Spleen (tissue), 11 donors: Measurements from ENCODE around the gene TEX261. TPM values are rescaled to one million over a fixed set of nuclear protein-coding genes. Genes with fewer than 3 reads are reported as not detected.
A peak's percentile ranks its signal among the peaks of the same experiment; 100 is the strongest.

ENCODE experiments used
- DNase-seq: peaks from one replicate; pipeline ENCODE4 v3.0.0-alpha.2; 2020
- H3K27ac ChIP-seq, 8 donors: fragments of 200-600 bp; sonication (generic) in 7 of 8; 1 replicate in 4 of 8; 2 replicates in 4 of 8; pipeline versions ENCODE4 v1.5.0 to v1.8.0; 2016 to 2021; ENCODE audit warnings: inconsistent platforms in 4 of 8, mild to moderate bottlenecking in 4 of 8, moderate library complexity in 1 of 8
- H3K27me3 ChIP-seq, 7 donors: fragments of 200-600 bp; sonication (generic) in 6 of 7; replicated peaks in 1 of 7; 1 replicate in 4 of 7; 2 replicates in 3 of 7; pipeline versions ENCODE4 v1.5.0 to v1.8.0; 2016 to 2021; ENCODE audit warnings: inconsistent platforms in 3 of 7, mild to moderate bottlenecking in 1 of 7
- H3K36me3 ChIP-seq, 6 donors: fragments of 200-600 bp; sonication (generic) in 5 of 6; 1 replicate in 4 of 6; 2 replicates in 2 of 6; pipeline versions ENCODE4 v1.5.0 to v1.8.0; 2016 to 2021; ENCODE audit warnings: inconsistent platforms in 2 of 6
- H3K4me1 ChIP-seq, 6 donors: fragments of 200-600 bp; sonication (generic) in 5 of 6; 1 replicate in 3 of 6; 2 replicates in 3 of 6; pipeline versions ENCODE4 v1.5.0 to v1.8.0; 2016 to 2021; ENCODE audit warnings: inconsistent platforms in 3 of 6
- H3K4me3 ChIP-seq, 8 donors: fragments of 200-600 bp; sonication (generic) in 7 of 8; 1 replicate in 4 of 8; 2 replicates in 4 of 8; pipeline versions ENCODE4 v1.5.0 to v1.8.0; 2016 to 2021; ENCODE audit warnings: inconsistent platforms in 4 of 8, mild to moderate bottlenecking in 4 of 8, moderate library complexity in 2 of 8
- H3K9me3 ChIP-seq, 8 donors: fragments of 200-600 bp; sonication (generic) in 7 of 8; 1 replicate in 4 of 8; 2 replicates in 4 of 8; pipeline versions ENCODE4 v1.5.0 to v1.8.0; 2016 to 2021; ENCODE audit warnings: inconsistent platforms in 4 of 8
- CTCF ChIP-seq, 11 experiments: fragments of 200-600 bp in 7 of 11; fragments of 450-650 bp in 4 of 11; sonication (generic) in 4 of 11; IDR thresholded peaks in 8 of 11; conservative IDR thresholded peaks in 3 of 11; 1 replicate in 7 of 11; 2 replicates in 4 of 11; pipeline versions ENCODE4 v1.4.0 to v1.8.0; 2016 to 2021; ENCODE audit warnings: antibody characterized with exemption in 11 of 11, inconsistent platforms in 4 of 11, mild to moderate bottlenecking in 1 of 11
- POLR2A ChIP-seq, 3 donors: fragments of 450-650 bp; IDR thresholded peaks; one replicate each; pipeline ENCODE4 v1.5.1; 2017; ENCODE audit warnings: antibody characterized with exemption in 3 of 3, mild to moderate bottlenecking in 1 of 3
- POLR2AphosphoS5 ChIP-seq, 3 donors: sonication (generic); formaldehyde crosslinking; IDR thresholded peaks; one replicate each; pipeline ENCODE4 v1.5.1; 2017; ENCODE audit warnings: antibody characterized with exemption in 3 of 3
- WGBS, 5 donors: extraction: QIAGEN DNeasy Blood & Tissue Kit in 3 of 5; methylation state at CpG; one replicate each; pipeline versions ENCODE4 v1.1.5 to v1.1.7; 2013 to 2018; 5-methylcytosine and 5-hydroxymethylcytosine counted together
- intact Hi-C: fragments of 100-400 bp; cut with DNase I; formaldehyde crosslinking; loops from one replicate; pipeline ENCODE4 v1.15.0; 2023; ENCODE audit warnings: low total_unique reads
- polyA plus RNA-seq, 3 donors: library from polyadenylated mRNA; stranded (reverse); fragments of 200-250 nt; gene quantifications; one replicate each; pipeline ENCODE4 v1.2.1, GENCODE V29; 2013
- total RNA-seq, 7 donors: library from RNA; depleted of rRNA in 3 of 7; stranded (reverse); fragments of >200 nt in 3 of 7; fragmentation: NEBNext Ultra II Directional in 4 of 7; extraction: Animal tissue kit (Norgen Biotek cat#: 25700) in 4 of 7; gene quantifications; one replicate each; pipeline versions ENCODE4 v1.1.0 to v1.2.1, GENCODE V29; 2016 to 2021
- donor health status: healthy with polysubstance abuse.
- donor health status: DM: no; HTN: no; CAD: no; lungs with moderate emphysema.
- donor health status: DM: no; HTN: no; CAD: no.
- donor health status: Bipolar disorder and iron deficiency.
- donor health status: healthy.
- donor health status: DM: no; HTN: no; CAD: no.
- donor health status: DM: yes; HTN: yes; CAD: no.

TEX261 gene
- total and polyA plus RNA-seq, 10 donors, result 8.7 to 55.7 (median 32.8) TPM

DNA sequence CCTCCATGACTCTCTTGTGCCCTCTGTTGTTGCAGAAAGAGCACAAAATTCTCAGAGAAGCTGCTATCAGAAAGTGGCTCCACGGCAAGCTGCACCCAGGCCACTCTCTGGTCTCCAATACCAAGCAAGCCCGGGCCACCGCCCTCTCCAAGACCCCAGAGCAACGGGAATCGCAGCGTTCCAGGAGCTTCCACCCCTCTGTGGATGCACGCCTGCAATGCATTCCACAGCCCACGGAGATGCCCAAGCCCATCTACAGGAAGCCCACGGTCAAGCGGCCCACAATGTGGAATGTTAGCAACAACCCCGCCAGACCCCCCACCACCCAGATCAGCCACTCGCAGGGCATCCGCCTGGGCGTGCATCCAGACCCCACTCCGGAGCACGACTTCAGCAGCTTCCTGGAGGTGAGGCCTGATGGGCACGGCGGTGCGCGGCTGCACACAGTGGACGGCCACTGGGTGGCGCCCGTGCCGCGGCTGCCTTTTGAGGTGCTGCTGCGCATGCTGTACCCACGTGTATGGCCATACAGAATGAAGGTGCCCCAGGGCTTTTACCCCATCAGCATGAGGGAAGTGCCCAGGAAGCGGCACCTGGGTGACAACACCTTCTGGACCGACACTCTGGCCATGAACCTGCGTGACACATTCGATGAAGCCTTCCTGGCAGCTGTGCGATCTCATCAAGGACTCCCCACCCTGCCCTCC lies 9.9 kb downstream of the TEX261 start:
- no peaks in the 10 kb centered on the region for H3K27me3 ChIP-seq
- peaks cover 4 to 20% (median 12%) of the 10 kb centered on the region in 6 donors for H3K4me1 ChIP-seq
- WGBS, 5 donors, result 18 to 26% (median 22%) methylated on average over 25 to 32 of the region's 32 CpGs
- TF ChIP-seq POLR2A (IDR thresholded peaks at IDR 0.05), result no peak
- TF ChIP-seq CTCF (IDR thresholded peaks at IDR 0.05 in 8 of 11, conservative IDR thresholded peaks at IDR 0.05 in 3 of 11), result peak; percentile 57 to 96 (median 87)
- peak; percentile 42 to 82 (median 59) for TF ChIP-seq POLR2AphosphoS5 (IDR thresholded peaks at IDR 0.05)
- H3K36me3 ChIP-seq, result peaks cover 0 to 52% (median 37%) of the 10 kb centered on the region in 6 donors
- H3K4me3 ChIP-seq, result peak overlapping the region in 2 of 8 donors; percentile 10 to 43
- intact Hi-C loops, result no loop called here
- H3K27ac ChIP-seq, result no peak overlapping the region
- H3K9me3 ChIP-seq, result no peaks in the 10 kb centered on the region
- peak; percentile 95 for DNase-seq

DNA sequence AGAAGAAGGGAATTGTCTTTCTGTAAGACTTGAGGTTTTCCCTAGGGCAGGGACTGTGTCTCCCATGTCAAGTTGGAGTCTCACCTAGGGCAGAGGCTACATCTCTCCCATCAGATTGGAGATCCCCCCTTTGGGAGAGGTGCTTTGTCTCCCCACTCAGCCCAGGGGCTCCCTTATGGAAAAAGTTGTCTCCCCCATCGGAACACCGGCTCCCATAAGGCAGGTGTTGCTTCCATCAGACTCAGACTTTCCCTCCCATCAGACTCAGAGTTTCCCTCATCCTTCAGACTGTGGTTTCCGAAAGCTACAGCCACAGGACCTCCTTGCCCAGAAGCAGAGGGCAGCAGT lies 10.5 kb downstream of the TEX261 start:
- WGBS, 5 donors, result 47 to 80% (median 74%) methylated on average over 3 of the region's 3 CpGs
- Histone ChIP-seq H3K4me1 (peaks cover 4 to 21% (median 12%) of the 10 kb centered on the region in 6 donors), H3K27me3 (no peaks in the 10 kb centered on the region), H3K27ac (no peak overlapping the region), H3K36me3 (peaks cover 0 to 47% (median 32%) of the 10 kb centered on the region in 6 donors), H3K4me3 (no peak overlapping the region), H3K9me3 (no peaks in the 10 kb centered on the region)
- TF ChIP-seq CTCF (IDR thresholded peaks at IDR 0.05 in 8 of 11, conservative IDR thresholded peaks at IDR 0.05 in 3 of 11), result no peak
- TF ChIP-seq POLR2A (IDR thresholded peaks at IDR 0.05), result no peak
- TF ChIP-seq POLR2AphosphoS5 (IDR thresholded peaks at IDR 0.05), result no peak
- DNase-seq, result no peak
- intact Hi-C loops, result no loop called here

DNA sequence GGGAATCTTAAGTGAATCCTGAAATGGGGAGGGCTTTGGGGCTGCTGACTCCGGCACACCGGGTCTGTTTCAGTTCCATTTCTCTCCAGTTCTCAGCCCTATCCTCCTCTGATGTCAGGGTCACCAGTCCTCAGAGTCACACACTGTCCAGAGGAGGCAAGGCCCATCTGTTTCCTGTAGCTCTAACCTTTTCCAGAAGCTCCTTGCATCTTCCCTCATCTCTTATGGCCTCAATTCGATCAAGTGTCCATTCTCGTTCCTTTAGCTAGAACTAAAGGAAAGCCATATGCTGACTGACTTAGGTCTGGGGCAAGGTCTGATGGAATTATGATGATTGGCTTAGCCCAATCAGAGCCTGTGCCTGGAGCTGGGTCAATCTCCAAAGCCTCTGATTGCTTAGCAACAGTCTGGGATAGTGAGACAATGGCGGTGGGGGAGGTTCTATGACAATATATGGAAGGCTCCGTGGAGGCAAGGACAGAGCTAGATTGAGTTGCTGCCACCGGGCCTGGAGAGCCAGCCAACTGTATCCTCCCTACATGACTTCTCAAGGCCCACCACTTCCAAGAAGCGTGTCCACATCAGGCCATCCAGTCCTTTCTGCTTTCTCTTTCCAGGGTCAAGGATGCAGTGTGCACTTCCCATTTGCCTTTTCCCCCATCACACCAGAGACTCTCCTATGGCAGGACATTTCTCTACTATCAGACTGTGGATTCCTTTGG lies 11.0 kb downstream of the TEX261 start:
- Histone ChIP-seq H3K9me3 (no peaks in the 10 kb centered on the region), H3K27ac (no peak overlapping the region), H3K4me1 (peaks cover 4 to 26% (median 15%) of the 10 kb centered on the region in 6 donors), H3K36me3 (peaks cover 0 to 42% (median 26%) of the 10 kb centered on the region in 6 donors), H3K4me3 (no peak overlapping the region), H3K27me3 (peaks cover 0 to 4% (median 0%) of the 10 kb centered on the region in 7 donors)
- WGBS, 5 donors, result 78 to 88% (median 82%) methylated on average over 8 of the region's 8 CpGs
- intact Hi-C loops, result no loop called here
- no peak for TF ChIP-seq POLR2AphosphoS5 (IDR thresholded peaks at IDR 0.05)
- no peak for DNase-seq

- Histone ChIP-seq H3K4me3 (no peak overlapping the region), H3K27ac (no peak overlapping the region), H3K9me3 (no peaks in the 10 kb centered on the region), H3K36me3 (peaks cover 0 to 35% (median 19%) of the 10 kb centered on the region in 6 donors), H3K4me1 (peaks cover 9 to 33% (median 22%) of the 10 kb centered on the region in 6 donors), H3K27me3 (peaks cover 0 to 9% (median 0%) of the 10 kb centered on the region in 7 donors)
- peak; percentile 27 for DNase-seq
- intact Hi-C loops, result no loop called here
- TF ChIP-seq POLR2A (IDR thresholded peaks at IDR 0.05) (no peak), POLR2AphosphoS5 (IDR thresholded peaks at IDR 0.05) (no peak), CTCF (IDR thresholded peaks at IDR 0.05 in 8 of 11, conservative IDR thresholded peaks at IDR 0.05 in 3 of 11) (no peak)
- 90 to 97% (median 97%) methylated on average over 3 of the region's 3 CpGs for WGBS, 5 donors
Observed at GRCh38 chr2:70982971-70983370, 11.7 kb downstream of the TEX261 start.
